ENCODE data around the gene SLC6A16. TPM values are rescaled to one million over a fixed set of nuclear protein-coding genes. Genes with fewer than 3 reads are reported as not detected.
"Not testable (repeated sequence)": the region's sequence is repeated elsewhere in the genome, so short reads cannot be mapped to it uniquely, and the experiment has no call there.

SLC6A16 gene
- total RNA-seq, 1 donor from 2014 or later: 5.0 TPM

DNA sequence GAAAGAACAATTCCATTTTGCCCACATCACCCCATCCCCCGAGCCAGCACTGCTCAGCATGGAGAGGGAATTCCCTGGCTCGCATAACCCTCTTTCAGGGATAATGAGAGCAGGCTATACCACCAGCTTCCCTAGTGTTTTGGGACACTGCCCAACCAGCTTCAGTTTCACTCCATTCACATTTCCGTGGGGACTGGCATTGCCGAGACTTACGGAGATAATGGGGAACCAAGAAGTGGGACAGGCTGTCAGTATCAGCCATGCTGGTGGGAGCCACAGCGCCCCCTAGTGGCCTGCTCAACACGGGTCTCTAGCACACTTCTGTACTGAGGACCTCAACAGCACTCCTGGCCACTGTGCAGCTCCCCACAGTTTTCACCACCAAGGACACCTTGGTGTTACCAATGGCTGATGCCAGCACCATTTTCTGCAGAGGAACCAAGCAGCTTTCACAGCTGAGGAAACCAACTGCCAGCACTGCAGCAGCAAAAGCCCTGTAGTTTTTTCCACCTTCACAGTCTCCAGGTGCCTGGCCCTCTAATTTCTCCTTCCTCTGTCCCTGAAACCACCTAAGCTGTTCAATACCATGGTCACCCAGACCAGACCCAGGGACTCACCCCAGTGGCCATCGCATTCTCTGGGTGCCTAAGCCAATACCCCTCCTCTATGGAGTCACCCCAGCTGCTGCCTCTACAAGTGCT is 23.7 kb downstream of the SLC6A16 start:
- H3K4me2 ChIP-seq: no peak overlapping the region
- peaks cover 3% of the 10 kb centered on the region for H3K4me1 Mint-ChIP-seq
- DNase-seq (ENCODE audit: low spot score): peak; percentile 84
- no peaks in the 10 kb centered on the region for H4K20me1 ChIP-seq (ENCODE audit: low read depth)
- H3K4me1 ChIP-seq: no peaks in the 10 kb centered on the region
- peaks cover 24% of the 10 kb centered on the region for H3K36me3 Mint-ChIP-seq
- peaks cover 5% of the 10 kb centered on the region for H3K9me3 Mint-ChIP-seq
- H2AFZ ChIP-seq (replicated peaks): peak overlapping the region; percentile 67
- no peak overlapping the region for H3K9ac ChIP-seq
- H3K27me3 ChIP-seq: no peaks in the 10 kb centered on the region
- H3K4me3 ChIP-seq: no peak overlapping the region
- H3K27me3 Mint-ChIP-seq (ENCODE audit: insufficient read depth, low read depth): no peaks in the 10 kb centered on the region
- no peaks in the 10 kb centered on the region for H3K9me3 ChIP-seq (ENCODE audit: low read depth)
- no peak overlapping the region for H3K4me3 Mint-ChIP-seq
- TF ChIP-seq, protein P1, sequence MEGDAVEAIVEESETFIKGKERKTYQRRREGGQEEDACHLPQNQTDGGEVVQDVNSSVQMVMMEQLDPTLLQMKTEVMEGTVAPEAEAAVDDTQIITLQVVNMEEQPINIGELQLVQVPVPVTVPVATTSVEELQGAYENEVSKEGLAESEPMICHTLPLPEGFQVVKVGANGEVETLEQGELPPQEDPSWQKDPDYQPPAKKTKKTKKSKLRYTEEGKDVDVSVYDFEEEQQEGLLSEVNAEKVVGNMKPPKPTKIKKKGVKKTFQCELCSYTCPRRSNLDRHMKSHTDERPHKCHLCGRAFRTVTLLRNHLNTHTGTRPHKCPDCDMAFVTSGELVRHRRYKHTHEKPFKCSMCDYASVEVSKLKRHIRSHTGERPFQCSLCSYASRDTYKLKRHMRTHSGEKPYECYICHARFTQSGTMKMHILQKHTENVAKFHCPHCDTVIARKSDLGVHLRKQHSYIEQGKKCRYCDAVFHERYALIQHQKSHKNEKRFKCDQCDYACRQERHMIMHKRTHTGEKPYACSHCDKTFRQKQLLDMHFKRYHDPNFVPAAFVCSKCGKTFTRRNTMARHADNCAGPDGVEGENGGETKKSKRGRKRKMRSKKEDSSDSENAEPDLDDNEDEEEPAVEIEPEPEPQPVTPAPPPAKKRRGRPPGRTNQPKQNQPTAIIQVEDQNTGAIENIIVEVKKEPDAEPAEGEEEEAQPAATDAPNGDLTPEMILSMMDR (IDR thresholded peaks at IDR 0.05): peak; percentile 94
- TF ChIP-seq EZH2phosphoT487 (IDR thresholded peaks at IDR 0.05) (no peak), EZH2 (IDR thresholded peaks at IDR 0.05) (no peak)
- no peaks in the 10 kb centered on the region for H3K36me3 ChIP-seq
- peaks cover 6% of the 10 kb centered on the region for H3F3A ChIP-seq (ENCODE audit: low read depth)
- H3K79me2 ChIP-seq (ENCODE audit: low read depth): no peaks in the 10 kb centered on the region
- no peak overlapping the region for H3K27ac Mint-ChIP-seq
- no peak overlapping the region for H3K27ac ChIP-seq

DNA sequence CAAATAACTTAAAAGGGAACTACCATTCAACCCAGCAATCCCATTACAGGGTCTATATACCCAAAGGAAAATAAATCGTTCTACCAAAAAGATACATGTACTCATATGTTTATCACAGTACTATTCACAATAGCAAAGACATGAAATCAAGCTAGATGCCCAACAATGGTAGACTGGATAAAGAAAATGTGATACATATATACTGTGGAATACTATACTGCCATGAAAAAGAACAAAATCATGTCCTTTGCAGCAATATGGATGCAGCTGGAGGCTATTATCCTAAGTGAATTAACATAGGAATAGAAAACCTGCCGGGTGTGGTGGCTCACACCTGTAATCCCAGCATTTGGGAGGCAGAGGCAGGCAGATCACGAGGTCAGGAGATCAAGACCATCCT is 26.3 kb downstream of the SLC6A16 start:
- H3K9me3 ChIP-seq (ENCODE audit: low read depth); H3K4me3 ChIP-seq; H3K9me3 Mint-ChIP-seq; H4K20me1 ChIP-seq (ENCODE audit: low read depth); H3K4me2 ChIP-seq; H3K4me1 ChIP-seq; H3K36me3 ChIP-seq; H3K27me3 Mint-ChIP-seq (ENCODE audit: insufficient read depth, low read depth); H2AFZ ChIP-seq (replicated peaks); DNase-seq (ENCODE audit: low spot score); H3K4me1 Mint-ChIP-seq; H3K4me3 Mint-ChIP-seq; H3K79me2 ChIP-seq (ENCODE audit: low read depth); H3K27ac Mint-ChIP-seq; H3K9ac ChIP-seq; H3K27me3 ChIP-seq; H3K27ac ChIP-seq; H3F3A ChIP-seq (ENCODE audit: low read depth): not testable (repeated sequence)
- peaks cover 14% of the 10 kb centered on the region for H3K36me3 Mint-ChIP-seq

- H3K9me3 Mint-ChIP-seq: no peaks in the 10 kb centered on the region
- H3K27me3 ChIP-seq: no peaks in the 10 kb centered on the region
- H3K36me3 ChIP-seq: no peaks in the 10 kb centered on the region
- no peak overlapping the region for H3K9ac ChIP-seq
- no peak overlapping the region for H3K27ac ChIP-seq
- H3K27me3 Mint-ChIP-seq (ENCODE audit: insufficient read depth, low read depth): no peaks in the 10 kb centered on the region
- H3K4me3 ChIP-seq: no peak overlapping the region
- no peak overlapping the region for H2AFZ ChIP-seq (replicated peaks)
- no peak overlapping the region for H3K27ac Mint-ChIP-seq
- peaks cover 3% of the 10 kb centered on the region for H3K4me1 Mint-ChIP-seq
- no peak overlapping the region for H3K4me2 ChIP-seq
- TF ChIP-seq EZH2phosphoT487 (IDR thresholded peaks at IDR 0.05) (no peak), EZH2 (IDR thresholded peaks at IDR 0.05) (no peak)
- TF ChIP-seq, protein P1 (IDR thresholded peaks at IDR 0.05): no peak
- no peaks in the 10 kb centered on the region for H3K9me3 ChIP-seq (ENCODE audit: low read depth)
- H3F3A ChIP-seq (ENCODE audit: low read depth): peaks cover 6% of the 10 kb centered on the region
- no peaks in the 10 kb centered on the region for H3K4me1 ChIP-seq
- DNase-seq (ENCODE audit: low spot score): no peak
- no peaks in the 10 kb centered on the region for H3K79me2 ChIP-seq (ENCODE audit: low read depth)
- H4K20me1 ChIP-seq (ENCODE audit: low read depth): no peaks in the 10 kb centered on the region
- H3K4me3 Mint-ChIP-seq: no peak overlapping the region
- H3K36me3 Mint-ChIP-seq: peaks cover 7% of the 10 kb centered on the region
Observed at GRCh38 chr19:49297403-49297802, 27.6 kb downstream of the SLC6A16 start.

- peaks cover 5% of the 10 kb centered on the region for H3K36me3 Mint-ChIP-seq
- Histone ChIP-seq H2AFZ (replicated peaks) (no peak overlapping the region), H3K27ac (no peak overlapping the region), H3K4me3 (no peak overlapping the region), H3K9ac (no peak overlapping the region), H3K4me2 (no peak overlapping the region), H3K27me3 (no peaks in the 10 kb centered on the region), H3K36me3 (no peaks in the 10 kb centered on the region), H4K20me1 (ENCODE audit: low read depth) (no peaks in the 10 kb centered on the region), H3K9me3 (ENCODE audit: low read depth) (no peaks in the 10 kb centered on the region), H3F3A (ENCODE audit: low read depth) (peaks cover 2% of the 10 kb centered on the region), H3K4me1 (no peaks in the 10 kb centered on the region), H3K79me2 (ENCODE audit: low read depth) (no peaks in the 10 kb centered on the region)
- DNase-seq (ENCODE audit: low spot score): no peak
- TF ChIP-seq EZH2 (IDR thresholded peaks at IDR 0.05): no peak
- no peak for TF ChIP-seq EZH2phosphoT487 (IDR thresholded peaks at IDR 0.05)
- TF ChIP-seq, protein P1 (IDR thresholded peaks at IDR 0.05): no peak
- H3K4me1 Mint-ChIP-seq: no peaks in the 10 kb centered on the region
- no peak overlapping the region for H3K4me3 Mint-ChIP-seq
- no peaks in the 10 kb centered on the region for H3K27me3 Mint-ChIP-seq (ENCODE audit: insufficient read depth, low read depth)
- no peak overlapping the region for H3K27ac Mint-ChIP-seq
- H3K9me3 Mint-ChIP-seq: no peaks in the 10 kb centered on the region
Observed at GRCh38 chr19:49295208-49295880, 29.6 kb downstream of the SLC6A16 start.

All from neural progenitor cell (in vitro differentiated cells).